Measurements from ENCODE around the gene CEP250.
A peak's percentile ranks its signal among the peaks of the same experiment; 100 is the strongest.

Gene CEP250

DNA sequence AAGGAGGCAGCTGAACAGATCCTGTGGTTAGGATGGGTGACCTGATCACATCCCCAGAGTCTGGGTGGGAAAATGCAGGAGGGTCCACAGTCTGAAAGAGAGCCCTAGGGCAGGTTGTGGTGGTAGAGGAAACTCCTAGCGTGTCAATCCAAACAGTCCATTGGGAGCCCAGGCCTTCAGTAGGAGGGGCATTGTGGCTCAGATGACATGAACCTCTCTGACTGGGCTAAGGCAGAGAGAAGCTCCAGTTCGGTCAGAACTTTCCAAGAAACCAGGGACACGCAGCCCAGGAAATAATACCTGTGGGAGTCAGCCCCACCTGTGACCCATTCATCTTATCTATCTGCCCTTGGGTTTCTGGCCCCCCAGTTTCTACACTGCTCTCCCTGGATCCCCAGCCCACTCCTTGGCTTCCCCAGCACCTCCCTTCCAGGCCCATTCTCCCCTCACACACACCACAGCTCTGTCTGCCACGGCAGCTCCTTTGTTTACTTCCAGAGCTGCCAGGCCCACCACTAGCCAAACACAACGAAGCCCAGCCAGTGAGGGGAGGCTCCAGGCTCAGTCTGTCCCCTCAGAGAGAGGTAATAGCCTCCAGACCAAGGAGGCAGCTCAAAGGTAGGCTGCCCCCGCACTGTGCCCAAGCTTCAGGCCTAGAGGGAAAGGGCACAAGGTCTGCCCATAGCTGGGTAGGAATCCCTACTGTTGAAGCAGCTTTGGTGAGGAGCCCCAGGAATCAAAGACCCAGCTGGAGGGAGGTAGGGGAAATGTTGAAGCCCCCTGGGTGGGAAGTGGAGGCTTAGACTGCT is 23.6 kb upstream of the CEP250 start:
- no peak for DNase-seq (ENCODE audit: low read depth in 1 of 2, low spot score in 1 of 2)
- TF ChIP-seq SPI1 (IDR thresholded peaks at IDR 0.05; ENCODE audit: borderline replicate concordance, low read depth) (no peak), POLR2AphosphoS5 (IDR thresholded peaks at IDR 0.05; ENCODE audit: low read depth) (no peak), GABPA (IDR thresholded peaks at IDR 0.05; ENCODE audit: low read depth) (no peak)
- TF ChIP-seq, protein P1, sequence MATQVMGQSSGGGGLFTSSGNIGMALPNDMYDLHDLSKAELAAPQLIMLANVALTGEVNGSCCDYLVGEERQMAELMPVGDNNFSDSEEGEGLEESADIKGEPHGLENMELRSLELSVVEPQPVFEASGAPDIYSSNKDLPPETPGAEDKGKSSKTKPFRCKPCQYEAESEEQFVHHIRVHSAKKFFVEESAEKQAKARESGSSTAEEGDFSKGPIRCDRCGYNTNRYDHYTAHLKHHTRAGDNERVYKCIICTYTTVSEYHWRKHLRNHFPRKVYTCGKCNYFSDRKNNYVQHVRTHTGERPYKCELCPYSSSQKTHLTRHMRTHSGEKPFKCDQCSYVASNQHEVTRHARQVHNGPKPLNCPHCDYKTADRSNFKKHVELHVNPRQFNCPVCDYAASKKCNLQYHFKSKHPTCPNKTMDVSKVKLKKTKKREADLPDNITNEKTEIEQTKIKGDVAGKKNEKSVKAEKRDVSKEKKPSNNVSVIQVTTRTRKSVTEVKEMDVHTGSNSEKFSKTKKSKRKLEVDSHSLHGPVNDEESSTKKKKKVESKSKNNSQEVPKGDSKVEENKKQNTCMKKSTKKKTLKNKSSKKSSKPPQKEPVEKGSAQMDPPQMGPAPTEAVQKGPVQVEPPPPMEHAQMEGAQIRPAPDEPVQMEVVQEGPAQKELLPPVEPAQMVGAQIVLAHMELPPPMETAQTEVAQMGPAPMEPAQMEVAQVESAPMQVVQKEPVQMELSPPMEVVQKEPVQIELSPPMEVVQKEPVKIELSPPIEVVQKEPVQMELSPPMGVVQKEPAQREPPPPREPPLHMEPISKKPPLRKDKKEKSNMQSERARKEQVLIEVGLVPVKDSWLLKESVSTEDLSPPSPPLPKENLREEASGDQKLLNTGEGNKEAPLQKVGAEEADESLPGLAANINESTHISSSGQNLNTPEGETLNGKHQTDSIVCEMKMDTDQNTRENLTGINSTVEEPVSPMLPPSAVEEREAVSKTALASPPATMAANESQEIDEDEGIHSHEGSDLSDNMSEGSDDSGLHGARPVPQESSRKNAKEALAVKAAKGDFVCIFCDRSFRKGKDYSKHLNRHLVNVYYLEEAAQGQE (IDR thresholded peaks at IDR 0.05; ENCODE audit: insufficient replicate concordance, low read depth): no peak
- TF ChIP-seq, protein P2, sequence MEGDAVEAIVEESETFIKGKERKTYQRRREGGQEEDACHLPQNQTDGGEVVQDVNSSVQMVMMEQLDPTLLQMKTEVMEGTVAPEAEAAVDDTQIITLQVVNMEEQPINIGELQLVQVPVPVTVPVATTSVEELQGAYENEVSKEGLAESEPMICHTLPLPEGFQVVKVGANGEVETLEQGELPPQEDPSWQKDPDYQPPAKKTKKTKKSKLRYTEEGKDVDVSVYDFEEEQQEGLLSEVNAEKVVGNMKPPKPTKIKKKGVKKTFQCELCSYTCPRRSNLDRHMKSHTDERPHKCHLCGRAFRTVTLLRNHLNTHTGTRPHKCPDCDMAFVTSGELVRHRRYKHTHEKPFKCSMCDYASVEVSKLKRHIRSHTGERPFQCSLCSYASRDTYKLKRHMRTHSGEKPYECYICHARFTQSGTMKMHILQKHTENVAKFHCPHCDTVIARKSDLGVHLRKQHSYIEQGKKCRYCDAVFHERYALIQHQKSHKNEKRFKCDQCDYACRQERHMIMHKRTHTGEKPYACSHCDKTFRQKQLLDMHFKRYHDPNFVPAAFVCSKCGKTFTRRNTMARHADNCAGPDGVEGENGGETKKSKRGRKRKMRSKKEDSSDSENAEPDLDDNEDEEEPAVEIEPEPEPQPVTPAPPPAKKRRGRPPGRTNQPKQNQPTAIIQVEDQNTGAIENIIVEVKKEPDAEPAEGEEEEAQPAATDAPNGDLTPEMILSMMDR (IDR thresholded peaks at IDR 0.05; ENCODE audit: insufficient read depth, low read length): no peak
- H3K4me3 ChIP-seq (replicated peaks; ENCODE audit: insufficient read depth, low read length): no peak overlapping the region

DNA sequence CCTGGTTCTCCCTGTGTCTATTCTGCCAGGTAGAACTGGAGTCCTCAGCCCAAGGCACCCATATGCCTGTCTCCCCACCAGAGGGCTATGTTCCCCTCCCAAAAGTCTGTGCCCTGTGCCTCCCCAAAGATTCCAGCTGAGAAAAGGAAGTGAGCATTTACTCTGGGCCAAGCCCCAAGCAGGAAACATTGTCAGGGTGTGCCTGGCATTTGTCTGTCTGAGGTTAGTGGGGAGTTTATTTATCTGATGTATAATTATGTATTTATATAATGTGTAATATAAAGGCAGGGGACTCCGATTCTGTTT is 23.0 kb upstream of the CEP250 start:
- DNase-seq (ENCODE audit: low read depth in 1 of 2, low spot score in 1 of 2): peak in 1 of 2 experiments; percentile 28
- Histone ChIP-seq H3K4me3 (replicated peaks; ENCODE audit: insufficient read depth, low read length) (no peak overlapping the region), H3K27me3 (ENCODE audit: insufficient read depth, poor library complexity, severe bottlenecking) (no peaks in the 10 kb centered on the region), H3K27ac (replicated peaks) (no peak overlapping the region)
- TF ChIP-seq, protein P1 (IDR thresholded peaks at IDR 0.05; ENCODE audit: insufficient replicate concordance, low read depth): no peak
- peak; percentile 21; the same call in 1 of the 2 replicates for TF ChIP-seq SPI1 (IDR thresholded peaks at IDR 0.05; ENCODE audit: borderline replicate concordance, low read depth)

More for the DNA sequence above, 23.6 kb upstream of the CEP250 start:
- no peak overlapping the region for H3K27ac ChIP-seq (replicated peaks)
- no peaks in the 10 kb centered on the region for H3K27me3 ChIP-seq (ENCODE audit: insufficient read depth, poor library complexity, severe bottlenecking)

GRCh38 chr20:35433337-35433736 is 22.1 kb upstream of the CEP250 start:
- no peak overlapping the region for H3K27ac ChIP-seq (replicated peaks)
- no peaks in the 10 kb centered on the region for H3K27me3 ChIP-seq (ENCODE audit: insufficient read depth, poor library complexity, severe bottlenecking)
- no peak for TF ChIP-seq SPI1 (IDR thresholded peaks at IDR 0.05; ENCODE audit: borderline replicate concordance, low read depth)
- TF ChIP-seq GABPA (IDR thresholded peaks at IDR 0.05; ENCODE audit: low read depth): no peak
- TF ChIP-seq, protein P2 (IDR thresholded peaks at IDR 0.05; ENCODE audit: insufficient read depth, low read length): no peak
- no peak for DNase-seq (ENCODE audit: low read depth in 1 of 2, low spot score in 1 of 2)
- no peak overlapping the region for H3K4me3 ChIP-seq (replicated peaks; ENCODE audit: insufficient read depth, low read length)

DNA sequence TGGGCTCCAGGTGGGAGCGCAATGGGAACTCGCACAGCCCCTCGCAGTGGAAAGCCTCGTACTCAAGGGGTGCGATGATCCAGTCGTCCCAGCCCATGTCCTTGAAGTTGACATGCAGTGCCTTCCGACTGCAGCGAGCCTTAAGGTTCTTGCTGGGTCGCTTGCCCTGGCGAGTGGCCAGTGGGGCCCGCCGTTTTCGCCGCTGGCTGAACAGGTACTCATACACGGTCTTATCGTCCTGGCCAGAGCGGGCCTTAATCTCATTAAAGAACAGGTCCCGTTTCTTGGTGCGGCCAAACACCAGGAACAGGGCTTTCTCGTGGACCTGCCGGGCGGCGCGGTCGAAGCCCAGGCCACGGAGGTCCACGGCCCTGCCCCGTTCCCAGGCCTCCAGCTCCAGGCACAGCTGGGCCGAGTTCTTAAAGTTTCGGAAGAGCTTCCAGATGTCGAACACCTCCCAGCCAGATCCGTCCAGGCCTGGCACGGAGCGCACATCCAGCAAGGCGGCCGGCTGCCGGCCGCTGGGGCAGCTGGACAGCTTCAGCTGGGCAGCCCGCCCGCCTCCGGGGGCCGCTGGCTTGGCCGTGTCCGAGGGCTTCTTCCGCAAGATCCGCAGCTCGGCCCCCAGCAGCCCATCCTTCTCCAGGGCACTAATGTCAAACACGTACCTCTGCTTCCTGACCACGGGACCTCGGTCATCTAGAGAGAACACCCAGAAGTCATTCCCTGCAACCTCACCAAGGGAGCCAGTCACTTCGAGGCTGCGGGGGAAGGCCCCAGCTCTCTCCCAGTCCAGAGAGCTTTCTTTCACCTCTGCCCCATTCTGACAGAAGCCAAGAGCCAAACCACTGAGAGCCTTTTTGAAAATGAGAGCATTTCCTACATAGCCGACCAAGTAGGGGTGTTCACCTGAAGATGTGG is 21.1 kb upstream of the CEP250 start:
- H3K4me3 ChIP-seq (replicated peaks; ENCODE audit: insufficient read depth, low read length): no peak overlapping the region
- no peak overlapping the region for H3K27ac ChIP-seq (replicated peaks)
- no peaks in the 10 kb centered on the region for H3K27me3 ChIP-seq (ENCODE audit: insufficient read depth, poor library complexity, severe bottlenecking)
- TF ChIP-seq SPI1 (IDR thresholded peaks at IDR 0.05; ENCODE audit: borderline replicate concordance, low read depth): no peak
- TF ChIP-seq, protein P1 (IDR thresholded peaks at IDR 0.05; ENCODE audit: insufficient replicate concordance, low read depth): no peak
- no peak for TF ChIP-seq POLR2AphosphoS5 (IDR thresholded peaks at IDR 0.05; ENCODE audit: low read depth)
- TF ChIP-seq, protein P2 (IDR thresholded peaks at IDR 0.05; ENCODE audit: insufficient read depth, low read length): no peak
- no peak for TF ChIP-seq GABPA (IDR thresholded peaks at IDR 0.05; ENCODE audit: low read depth)
- DNase-seq (ENCODE audit: low read depth in 1 of 2, low spot score in 1 of 2): no peak

All from HL-60 (cell line).